Keratinocyte (primary cell): ENCODE results near the gene USHBP1.

Experiments used
- EZH2 ChIP-seq: IDR thresholded peaks from one replicate; pipeline ENCODE4 v1.6.1; 2012; ENCODE audit warnings: inconsistent platforms, mild to moderate bottlenecking, low read length, moderate library complexity
- TF ChIP-seq, protein P1 (sequence below), 3 experiments: IDR thresholded peaks in 1 of 3; conservative IDR thresholded peaks in 1 of 3; optimal IDR thresholded peaks in 1 of 3; 2 replicates in 2 of 3; 3 replicates in 1 of 3; pipeline versions ENCODE3 to v1.5.1; 2011; ENCODE audit warnings: low read length in 3 of 3, mild to moderate bottlenecking in 3 of 3, moderate library complexity in 2 of 3, control low read depth in 1 of 3, inconsistent platforms in 1 of 3; ENCODE audit not compliant: insufficient read depth in 2 of 3; ENCODE audit errors: extremely low read depth in 1 of 3

DNA sequence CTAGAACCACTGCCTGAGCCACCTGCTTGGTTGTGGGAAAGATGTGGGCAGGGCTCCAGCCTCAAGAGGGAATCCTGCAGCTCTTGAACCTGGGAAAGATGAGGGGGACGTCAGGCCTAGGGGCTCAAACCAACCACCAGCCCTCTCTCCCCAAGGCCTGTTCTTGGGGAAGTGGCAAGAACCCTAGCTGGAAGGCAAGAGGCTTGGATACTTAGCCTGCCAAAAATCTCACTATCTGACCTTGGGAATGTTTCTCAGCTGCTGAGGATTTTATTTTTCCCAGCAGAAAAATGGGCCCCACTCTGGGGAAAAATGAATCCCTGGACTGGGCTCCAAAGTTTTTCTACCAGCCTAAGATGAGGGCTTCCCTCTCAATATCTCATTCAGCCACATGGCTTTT, 4.6 kb downstream of the USHBP1 start:
- TF ChIP-seq, protein P1, sequence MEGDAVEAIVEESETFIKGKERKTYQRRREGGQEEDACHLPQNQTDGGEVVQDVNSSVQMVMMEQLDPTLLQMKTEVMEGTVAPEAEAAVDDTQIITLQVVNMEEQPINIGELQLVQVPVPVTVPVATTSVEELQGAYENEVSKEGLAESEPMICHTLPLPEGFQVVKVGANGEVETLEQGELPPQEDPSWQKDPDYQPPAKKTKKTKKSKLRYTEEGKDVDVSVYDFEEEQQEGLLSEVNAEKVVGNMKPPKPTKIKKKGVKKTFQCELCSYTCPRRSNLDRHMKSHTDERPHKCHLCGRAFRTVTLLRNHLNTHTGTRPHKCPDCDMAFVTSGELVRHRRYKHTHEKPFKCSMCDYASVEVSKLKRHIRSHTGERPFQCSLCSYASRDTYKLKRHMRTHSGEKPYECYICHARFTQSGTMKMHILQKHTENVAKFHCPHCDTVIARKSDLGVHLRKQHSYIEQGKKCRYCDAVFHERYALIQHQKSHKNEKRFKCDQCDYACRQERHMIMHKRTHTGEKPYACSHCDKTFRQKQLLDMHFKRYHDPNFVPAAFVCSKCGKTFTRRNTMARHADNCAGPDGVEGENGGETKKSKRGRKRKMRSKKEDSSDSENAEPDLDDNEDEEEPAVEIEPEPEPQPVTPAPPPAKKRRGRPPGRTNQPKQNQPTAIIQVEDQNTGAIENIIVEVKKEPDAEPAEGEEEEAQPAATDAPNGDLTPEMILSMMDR (optimal IDR thresholded peaks at IDR 0.05 in 1 of 3, IDR thresholded peaks at IDR 0.05 in 1 of 3, conservative IDR thresholded peaks at IDR 0.05 in 1 of 3; ENCODE audit: extremely low read depth in 1 of 3, insufficient read depth in 2 of 3, low read length in 3 of 3) = no peak
- no peak for TF ChIP-seq EZH2
